Measurements from ENCODE around the gene PPAN.

Gene PPAN

GRCh38 chr19:10141479-10141878, 35.3 kb downstream of the PPAN start:
- DNase-seq (ENCODE audit: low read depth in 2 of 2) = no peak
- TF ChIP-seq CTCF (IDR thresholded peaks at IDR 0.05; ENCODE audit: low read depth, low read length) = no peak
- no peak overlapping the region for H3K4me3 ChIP-seq (replicated peaks in 1 of 2; ENCODE audit: low read depth in 2 of 2, low read length in 2 of 2)

DNA sequence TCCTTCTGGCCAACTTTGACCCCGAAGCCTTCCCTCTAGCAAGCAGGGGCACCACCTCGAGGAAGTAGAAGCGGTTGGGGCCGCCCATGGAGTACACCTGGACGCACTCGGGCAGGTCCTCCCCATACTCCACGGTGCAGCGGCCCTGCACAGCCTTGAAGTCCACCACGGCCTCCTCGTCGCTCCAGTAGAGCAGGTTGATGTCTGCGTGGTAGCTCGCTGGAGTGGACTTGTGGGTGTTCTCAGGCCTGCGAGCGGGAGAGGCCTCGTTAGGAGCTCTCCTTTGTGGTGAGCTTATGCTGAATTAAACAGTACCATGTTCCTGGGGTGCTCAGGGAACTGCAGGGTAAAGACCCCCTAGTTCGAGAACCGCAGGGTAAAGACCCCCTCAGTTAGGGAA, 35.8 kb downstream of the PPAN start:
- no peak for DNase-seq (ENCODE audit: low read depth in 2 of 2)
- no peak for TF ChIP-seq CTCF (IDR thresholded peaks at IDR 0.05; ENCODE audit: low read depth, low read length)
- H3K4me3 ChIP-seq (replicated peaks in 1 of 2; ENCODE audit: low read depth in 2 of 2, low read length in 2 of 2) = no peak overlapping the region

DNA sequence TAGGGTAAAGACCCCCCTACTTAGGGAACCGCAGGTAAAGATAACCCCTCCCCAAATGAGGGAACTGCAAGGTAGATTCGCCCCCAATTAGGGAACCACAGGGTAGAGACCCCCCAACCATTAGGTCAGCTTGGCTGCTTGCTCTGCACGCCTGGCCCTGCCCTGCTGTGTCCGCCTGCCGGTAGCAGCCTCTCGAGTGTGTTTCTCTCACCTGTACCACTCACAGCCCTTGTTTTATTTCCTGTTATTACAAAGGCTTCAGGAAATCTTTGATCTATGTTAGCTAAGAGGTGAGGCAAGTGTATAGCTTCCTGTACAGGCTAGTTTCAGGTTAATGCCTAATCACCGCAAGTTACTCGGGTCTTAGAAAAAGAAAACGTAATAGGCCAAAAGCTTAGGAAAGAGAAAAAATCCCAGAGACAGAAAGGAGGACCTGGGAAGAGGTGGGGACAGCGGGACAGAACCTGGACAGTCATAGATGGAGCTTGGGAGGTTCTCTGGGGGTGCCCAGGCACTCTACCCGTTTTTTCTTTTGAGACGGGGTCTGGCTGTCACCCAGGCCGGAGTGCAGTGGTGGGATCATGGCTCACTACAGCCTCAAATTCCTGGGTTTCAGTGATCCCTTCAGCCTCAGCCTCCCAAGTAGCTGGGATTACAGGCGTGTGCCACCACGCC, 36.7 kb downstream of the PPAN start:
- DNase-seq (ENCODE audit: low read depth in 2 of 2) = no peak
- H3K4me3 ChIP-seq (replicated peaks in 1 of 2; ENCODE audit: low read depth in 2 of 2, low read length in 2 of 2) = no peak overlapping the region

GRCh38 chr19:10143681-10144080, 37.5 kb downstream of the PPAN start:
- TF ChIP-seq CTCF (IDR thresholded peaks at IDR 0.05; ENCODE audit: low read depth, low read length) = no peak
- no peak for DNase-seq (ENCODE audit: low read depth in 2 of 2)
- H3K4me3 ChIP-seq (replicated peaks in 1 of 2; ENCODE audit: low read depth in 2 of 2, low read length in 2 of 2) = no peak overlapping the region

More for the DNA sequence above, 36.7 kb downstream of the PPAN start:
- TF ChIP-seq CTCF (IDR thresholded peaks at IDR 0.05; ENCODE audit: low read depth, low read length) = no peak

- DNase-seq (ENCODE audit: low read depth in 2 of 2) = no peak
- no peak for TF ChIP-seq CTCF (IDR thresholded peaks at IDR 0.05; ENCODE audit: low read depth, low read length)
- no peak overlapping the region for H3K4me3 ChIP-seq (replicated peaks in 1 of 2; ENCODE audit: low read depth in 2 of 2, low read length in 2 of 2)
Measured at GRCh38 chr19:10144361-10144760, 38.2 kb downstream of the PPAN start.

DNA sequence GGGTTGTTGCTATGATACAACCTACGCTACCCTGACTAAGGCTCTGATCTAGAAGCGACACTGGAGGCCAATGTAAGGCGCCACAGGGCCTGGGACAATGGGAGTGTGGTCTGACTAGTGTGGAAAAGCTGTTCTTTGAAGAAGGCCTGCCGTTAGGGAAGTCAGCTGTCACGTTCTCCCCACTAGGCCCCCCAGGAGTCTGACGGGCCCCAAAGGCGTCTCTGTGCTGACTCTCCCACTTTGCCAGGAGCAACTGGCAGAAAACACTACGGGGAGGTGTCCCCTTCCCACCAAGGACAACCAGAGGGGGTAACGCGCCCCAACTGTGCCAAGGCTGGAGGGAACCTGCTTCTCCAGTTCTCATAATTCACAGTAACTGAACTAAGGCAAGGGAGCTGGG, 38.9 kb downstream of the PPAN start:
- no peak for TF ChIP-seq CTCF (IDR thresholded peaks at IDR 0.05; ENCODE audit: low read depth, low read length)
- DNase-seq (ENCODE audit: low read depth in 2 of 2) = no peak
- H3K4me3 ChIP-seq (replicated peaks in 1 of 2; ENCODE audit: low read depth in 2 of 2, low read length in 2 of 2) = no peak overlapping the region

GRCh38 chr19:10146142-10146541, 40.0 kb downstream of the PPAN start:
- TF ChIP-seq CTCF (IDR thresholded peaks at IDR 0.05; ENCODE audit: low read depth, low read length) = no peak
- DNase-seq (ENCODE audit: low read depth in 2 of 2) = no peak
- no peak overlapping the region for H3K4me3 ChIP-seq (replicated peaks in 1 of 2; ENCODE audit: low read depth in 2 of 2, low read length in 2 of 2)
